Activated CD8-positive, alpha-beta T cell treated with anti-CD3 and anti-CD28 coated beads for 36 hours (primary cell): Measurements from ENCODE around the gene ZNF491. TPM values are rescaled to one million over a fixed set of nuclear protein-coding genes. Genes with fewer than 3 reads are reported as not detected.

ENCODE experiments used
- ATAC-seq: fragments of 200-7000 bp; cut with Tn5 transposase; one replicate; pipeline ENCODE4 v1.10.0; 2021; ENCODE audit warnings: mild to moderate bottlenecking, moderate library complexity
- CTCF ChIA-PET: fragments of 350-600 bp; sonication (Branson Sonifier 250); formaldehyde crosslinking; loops from one replicate; lab custom pipeline; 2021; ENCODE audit warnings: antibody characterized with exemption; lab: Charles Lee
- POLR2A ChIA-PET: fragments of 350-600 bp; sonication (Branson Sonifier 250); formaldehyde crosslinking; loops from one replicate; lab custom pipeline; 2021; ENCODE audit warnings: antibody characterized with exemption; lab: Charles Lee
- DNase-seq: peaks from one replicate; pipeline ENCODE4 v3.0.0-alpha.2; 2020
- H3K27ac Mint-ChIP-seq: one replicate; pipeline ENCODE4 v1.8.0; 2021; ENCODE audit warnings: mild to moderate bottlenecking, mixed read lengths
- H3K27me3 Mint-ChIP-seq: one replicate; pipeline ENCODE4 v1.8.0; 2021; ENCODE audit warnings: mixed read lengths
- H3K36me3 Mint-ChIP-seq: one replicate; pipeline ENCODE4 v1.8.0; 2021; ENCODE audit warnings: low read depth, mixed read lengths
- H3K4me1 Mint-ChIP-seq: one replicate; pipeline ENCODE4 v1.8.0; 2021; ENCODE audit warnings: low read depth, mixed read lengths
- H3K4me3 Mint-ChIP-seq: one replicate; pipeline ENCODE4 v1.8.0; 2021; ENCODE audit warnings: mild to moderate bottlenecking, moderate library complexity, mixed read lengths
- H3K9me3 Mint-ChIP-seq: one replicate; pipeline ENCODE4 v1.8.0; 2021; ENCODE audit warnings: mixed read lengths
- intact Hi-C: fragments of 100-400 bp; cut with micrococcal nuclease; formaldehyde crosslinking; loops from one replicate; pipeline ENCODE4 v1.10.0; 2022
- total RNA-seq, 2 experiments: library from RNA; stranded (reverse); gene quantifications; one replicate each; pipeline ENCODE4 v1.2.3, GENCODE V29; 2021
- TF ChIP-seq, protein P1 (sequence below): fragments of 200-600 bp; IDR thresholded peaks from one replicate; pipeline ENCODE4 v1.8.0; 2022; ENCODE audit warnings: antibody characterized with exemption, mild to moderate bottlenecking

The ZNF491 gene
- 1 to 10 TPM in 1 of 2 experiments, under 1 TPM in 1; 0.76 to 1.4 TPM for total RNA-seq

DNA sequence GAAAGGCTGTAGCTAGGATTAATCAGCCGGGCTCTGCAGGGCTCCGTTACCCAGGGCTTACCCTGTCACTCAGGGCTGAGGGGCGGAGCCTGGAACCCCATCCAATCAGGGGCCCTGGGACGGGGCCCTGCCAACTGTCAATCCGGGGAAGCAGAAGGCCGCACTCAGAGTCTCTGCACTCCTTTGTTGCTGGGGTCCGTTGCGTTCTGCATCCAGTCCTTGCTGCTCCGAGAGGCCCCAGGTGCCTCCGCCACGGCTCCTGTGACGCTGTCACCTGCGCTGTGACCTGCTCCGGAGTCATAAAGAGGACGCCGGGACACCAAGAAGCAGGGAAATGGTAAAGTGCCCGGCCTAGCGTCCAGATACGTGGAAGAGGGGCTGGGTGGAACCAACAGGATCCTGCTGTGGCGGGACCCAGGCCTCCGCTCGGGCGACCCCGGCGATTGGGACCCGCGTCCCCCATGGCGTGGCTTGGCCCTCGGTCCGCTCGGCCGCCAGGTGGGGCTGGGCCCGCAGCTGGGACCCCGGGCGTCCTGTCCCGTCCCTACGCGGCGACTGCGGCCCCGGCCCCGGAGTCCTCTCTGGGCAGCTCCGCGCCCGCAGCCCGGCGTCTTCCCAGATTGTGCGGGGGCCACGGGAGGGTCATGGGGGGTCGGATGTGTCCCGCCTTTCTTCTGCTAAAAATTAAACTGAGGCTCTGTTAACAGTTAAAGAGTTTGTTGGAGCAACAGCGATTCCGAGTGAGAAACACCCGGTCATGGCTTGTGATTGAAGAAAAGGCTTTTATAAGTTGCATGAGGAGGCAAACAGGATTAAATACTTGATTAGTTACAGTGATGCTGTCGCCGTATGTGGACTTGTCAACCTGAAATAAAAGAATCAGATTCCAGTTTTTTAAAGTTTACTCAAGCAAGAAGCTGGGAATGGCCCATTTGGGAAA lies at the start of gene ZNF491:
ZNF491 (plus strand) TSS at position 133 of the 940 bp plus-strand sequence. CDS start 7,431 bp downstream, outside the sequence.
- peaks cover 14% of the 10 kb centered on the region for H3K4me1 Mint-ChIP-seq
- ChIA-PET CTCF (interaction anchor here (0.8 to 5.2 kb wide), 48 partner anchors 9 to 342 kb away, joined by 3 to 69 read pairs (median 6); partner anchors contain the start of genes ZNF20, ZNF439, ZNF440 and ZNF69), POLR2A (interaction anchor here (0.7 to 2.1 kb wide), 8 partner anchors 13 to 253 kb away, joined by 3 to 8 read pairs (median 4); partner anchors contain the start of genes ZNF440 and ZNF441)
- peaks cover 9% of the 10 kb centered on the region for H3K9me3 Mint-ChIP-seq
- H3K4me3 Mint-ChIP-seq: peak within 1 kb of the TSS; percentile 87
- ATAC-seq (peak; percentile 98), DNase-seq (peak; percentile 97)
- peak within 1 kb of the TSS; percentile 69 for H3K27ac Mint-ChIP-seq
- TF ChIP-seq, protein P1, sequence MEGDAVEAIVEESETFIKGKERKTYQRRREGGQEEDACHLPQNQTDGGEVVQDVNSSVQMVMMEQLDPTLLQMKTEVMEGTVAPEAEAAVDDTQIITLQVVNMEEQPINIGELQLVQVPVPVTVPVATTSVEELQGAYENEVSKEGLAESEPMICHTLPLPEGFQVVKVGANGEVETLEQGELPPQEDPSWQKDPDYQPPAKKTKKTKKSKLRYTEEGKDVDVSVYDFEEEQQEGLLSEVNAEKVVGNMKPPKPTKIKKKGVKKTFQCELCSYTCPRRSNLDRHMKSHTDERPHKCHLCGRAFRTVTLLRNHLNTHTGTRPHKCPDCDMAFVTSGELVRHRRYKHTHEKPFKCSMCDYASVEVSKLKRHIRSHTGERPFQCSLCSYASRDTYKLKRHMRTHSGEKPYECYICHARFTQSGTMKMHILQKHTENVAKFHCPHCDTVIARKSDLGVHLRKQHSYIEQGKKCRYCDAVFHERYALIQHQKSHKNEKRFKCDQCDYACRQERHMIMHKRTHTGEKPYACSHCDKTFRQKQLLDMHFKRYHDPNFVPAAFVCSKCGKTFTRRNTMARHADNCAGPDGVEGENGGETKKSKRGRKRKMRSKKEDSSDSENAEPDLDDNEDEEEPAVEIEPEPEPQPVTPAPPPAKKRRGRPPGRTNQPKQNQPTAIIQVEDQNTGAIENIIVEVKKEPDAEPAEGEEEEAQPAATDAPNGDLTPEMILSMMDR: peak; percentile 48
- intact Hi-C loops: loop anchor here (5.0 kb wide), 1 partner anchor 344 kb away; the partner anchor contains the start of gene ZNF20
- peaks cover 6% of the 10 kb centered on the region for H3K36me3 Mint-ChIP-seq
- H3K27me3 Mint-ChIP-seq: no peaks in the 10 kb centered on the region

DNA sequence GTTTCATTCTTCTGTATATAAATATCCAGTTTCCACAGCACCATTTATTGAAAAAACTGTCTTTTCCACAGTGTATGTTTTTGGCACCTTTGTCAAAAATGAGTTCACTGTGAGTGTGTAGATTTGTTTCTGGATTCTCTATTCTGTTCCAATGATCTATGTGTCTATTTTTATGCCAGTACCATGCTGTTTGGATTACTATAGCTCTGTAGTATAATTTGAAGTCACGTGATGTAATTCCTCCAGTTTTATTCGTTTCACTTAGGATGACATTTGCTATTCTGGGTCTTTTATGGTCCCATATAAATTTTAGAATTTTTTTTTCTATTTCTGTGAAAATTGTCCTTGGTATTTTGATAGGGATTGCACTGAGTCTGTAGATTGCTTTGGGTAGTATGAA lies 48.6 kb upstream of the ZNF491 start:
- ATAC-seq: no peak
- Mint-ChIP-seq H3K27ac (no peak overlapping the region), H3K4me1 (no peaks in the 10 kb centered on the region), H3K27me3 (peaks cover 18% of the 10 kb centered on the region), H3K36me3 (peaks cover 3% of the 10 kb centered on the region), H3K4me3 (no peak overlapping the region), H3K9me3 (peaks cover 35% of the 10 kb centered on the region)
- TF ChIP-seq, protein P1: no peak
- intact Hi-C loops: no loop called here
- POLR2A ChIA-PET: no interaction called here
- CTCF ChIA-PET: no interaction called here
- DNase-seq: no peak

DNA sequence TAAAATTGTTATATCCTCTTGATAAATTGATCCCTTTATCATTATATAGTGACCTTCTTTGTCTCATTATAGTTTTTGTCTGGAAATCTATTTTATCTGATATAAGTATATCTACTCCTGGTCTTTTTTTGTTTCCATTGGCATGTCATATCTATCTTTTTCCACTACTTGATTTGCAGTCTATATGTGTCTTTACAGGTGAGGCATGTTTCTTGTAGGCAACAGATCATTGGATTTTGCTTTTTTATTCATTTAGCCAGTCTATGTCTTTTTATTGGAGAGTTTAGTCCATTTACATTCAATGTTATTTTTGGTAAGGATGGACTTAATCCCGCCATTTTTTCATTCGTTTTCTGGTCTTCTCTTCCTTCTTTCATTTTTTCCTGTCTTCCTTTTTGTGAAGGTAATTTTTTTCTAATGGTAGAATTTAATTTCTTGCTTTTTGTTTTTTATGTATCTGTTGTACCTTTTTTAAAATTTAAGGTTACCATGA lies 46.0 kb upstream of the ZNF491 start:
- intact Hi-C loops: no loop called here
- no peak overlapping the region for H3K27ac Mint-ChIP-seq
- H3K9me3 Mint-ChIP-seq: peaks cover 46% of the 10 kb centered on the region
- ChIA-PET CTCF (no interaction called here), POLR2A (no interaction called here)
- ATAC-seq (no peak), DNase-seq (no peak)
- TF ChIP-seq, protein P1: no peak
- no peak overlapping the region for H3K4me3 Mint-ChIP-seq
- no peaks in the 10 kb centered on the region for H3K4me1 Mint-ChIP-seq
- H3K27me3 Mint-ChIP-seq: peaks cover 21% of the 10 kb centered on the region
- peaks cover 2% of the 10 kb centered on the region for H3K36me3 Mint-ChIP-seq

DNA sequence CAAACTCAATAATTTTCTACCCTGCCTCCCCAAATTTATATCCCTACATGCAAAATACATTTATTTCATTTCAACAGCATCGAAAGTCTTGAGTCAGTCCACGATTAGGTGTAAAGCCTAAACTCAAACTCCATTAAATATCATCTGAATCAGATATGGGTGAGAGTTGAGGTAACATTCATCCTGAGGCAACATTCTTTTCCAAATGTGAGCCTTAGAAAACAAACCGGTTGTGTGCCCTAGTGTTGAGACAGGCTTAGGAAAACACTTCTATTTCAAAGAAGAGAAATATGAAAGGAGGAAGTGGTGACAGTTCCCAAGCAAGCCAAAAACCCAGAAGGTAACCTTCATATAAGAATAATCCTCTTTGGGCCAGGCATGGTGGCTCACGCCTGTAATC lies 43.7 kb upstream of the ZNF491 start:
- Mint-ChIP-seq H3K36me3 (peaks cover 4% of the 10 kb centered on the region), H3K4me1 (no peaks in the 10 kb centered on the region), H3K4me3 (no peak overlapping the region), H3K27me3 (peaks cover 18% of the 10 kb centered on the region), H3K9me3 (peaks cover 33% of the 10 kb centered on the region), H3K27ac (no peak overlapping the region)
- DNase-seq (no peak), ATAC-seq (no peak)
- ChIA-PET POLR2A (no interaction called here), CTCF (no interaction called here)
- intact Hi-C loops: no loop called here
- TF ChIP-seq, protein P1: no peak

DNA sequence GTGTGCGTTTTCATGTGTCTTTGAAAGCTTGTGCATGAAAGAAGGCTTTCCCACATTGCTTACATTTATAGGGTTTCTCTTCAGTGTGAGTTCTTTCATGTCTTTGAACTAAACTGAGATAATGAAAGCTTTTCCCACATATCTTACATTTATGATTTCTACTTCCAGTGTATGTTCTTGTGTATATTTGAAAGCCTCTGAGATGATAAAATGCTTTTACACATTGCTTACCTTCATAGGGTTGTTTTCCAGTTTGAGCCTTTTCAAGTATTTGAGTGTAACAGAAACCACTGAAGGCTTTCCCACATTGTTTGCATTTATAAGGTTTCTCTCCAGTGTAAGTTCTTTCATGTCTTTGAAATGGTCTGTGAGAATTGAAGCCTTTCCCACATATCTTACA lies 41.4 kb upstream of the ZNF491 start:
- ChIA-PET POLR2A (no interaction called here), CTCF (interaction anchor here (1.0 kb wide), 1 partner anchor 41 kb away, joined by 4 read pairs; the partner anchor contains the start of gene ZNF491)
- ATAC-seq (no peak), DNase-seq (no peak)
- Mint-ChIP-seq H3K9me3 (peaks cover 25% of the 10 kb centered on the region), H3K36me3 (peaks cover 4% of the 10 kb centered on the region), H3K27ac (no peak overlapping the region), H3K27me3 (peaks cover 19% of the 10 kb centered on the region), H3K4me1 (no peaks in the 10 kb centered on the region), H3K4me3 (no peak overlapping the region)
- intact Hi-C loops: no loop called here
- TF ChIP-seq, protein P1: no peak
